Measurements from ENCODE around the gene BRAF.
"Not testable (repeated sequence)": the region's sequence is repeated elsewhere in the genome, so short reads cannot be mapped to it uniquely, and the experiment has no call there.

The BRAF gene

GRCh38 chr7:140876519-140877248, 48.0 kb downstream of the BRAF start:
- no peak for FAIRE-seq

GRCh38 chr7:140873434-140873833, 51.3 kb downstream of the BRAF start:
- no peak for FAIRE-seq

- no peak for FAIRE-seq
Measured at GRCh38 chr7:140870003-140870402, 54.7 kb downstream of the BRAF start.

- FAIRE-seq = no peak
Measured at GRCh38 chr7:140869430-140869829, 55.3 kb downstream of the BRAF start.

- peak; percentile 21 for FAIRE-seq
Measured at GRCh38 chr7:140867467-140868462, 57.0 kb downstream of the BRAF start.

GRCh38 chr7:140866926-140867325, 57.8 kb downstream of the BRAF start:
- FAIRE-seq = no peak

GRCh38 chr7:140864732-140865131, 60.0 kb downstream of the BRAF start:
- FAIRE-seq = no peak

- no peak for FAIRE-seq
Measured at GRCh38 chr7:140863867-140864266, 60.9 kb downstream of the BRAF start.

- no peak for FAIRE-seq
Measured at GRCh38 chr7:140863184-140863583, 61.5 kb downstream of the BRAF start.

GRCh38 chr7:140857048-140857447, 67.7 kb downstream of the BRAF start:
- no peak for FAIRE-seq

GRCh38 chr7:140841166-140841715, 83.5 kb downstream of the BRAF start:
- FAIRE-seq = no peak

- no peak for FAIRE-seq
Measured at GRCh38 chr7:140831724-140832123, 93.0 kb downstream of the BRAF start.

GRCh38 chr7:140829720-140830119, 95.0 kb downstream of the BRAF start:
- no peak for FAIRE-seq

- no peak for FAIRE-seq
Measured at GRCh38 chr7:140828741-140829140, 96.0 kb downstream of the BRAF start.

GRCh38 chr7:140817383-140817782, 107.3 kb downstream of the BRAF start:
- not testable (repeated sequence) for FAIRE-seq

GRCh38 chr7:140810830-140811556, 113.7 kb downstream of the BRAF start:
- no peak for FAIRE-seq

GRCh38 chr7:140810385-140810784, 114.3 kb downstream of the BRAF start:
- FAIRE-seq = no peak

- FAIRE-seq = no peak
Measured at GRCh38 chr7:140778975-140779374, 145.8 kb downstream of the BRAF start.

- FAIRE-seq = no peak
Measured at GRCh38 chr7:140778568-140778967, 146.2 kb downstream of the BRAF start.

- FAIRE-seq = no peak
Measured at GRCh38 chr7:140774371-140774770, 150.4 kb downstream of the BRAF start.

- no peak for FAIRE-seq
Measured at GRCh38 chr7:140773104-140773503, 151.6 kb downstream of the BRAF start.

- FAIRE-seq = no peak
Measured at GRCh38 chr7:140771826-140772225, 152.9 kb downstream of the BRAF start.

GRCh38 chr7:140769852-140770251, 154.9 kb downstream of the BRAF start:
- no peak for FAIRE-seq
